ENCODE measurements around the gene SCN2A. TPM values are rescaled to one million over a fixed set of nuclear protein-coding genes. Genes with fewer than 3 reads are reported as not detected.
"Not testable (repeated sequence)": the region's sequence is repeated elsewhere in the genome, so short reads cannot be mapped to it uniquely, and the experiment has no call there.

The SCN2A gene
- total RNA-seq, 2 donors from 2014 or later, result 0.07 TPM; not detected in 1

GRCh38 chr2:165305391-165306096 is 66.3 kb downstream of the SCN2A start:
- ATAC-seq (no peak), DNase-seq (no peak)
- H3K27me3 Mint-ChIP-seq, result peaks cover 12% of the 10 kb centered on the region
- no peaks in the 10 kb centered on the region for H3K36me3 Mint-ChIP-seq (ENCODE audit: low read depth)
- H3K4me1 Mint-ChIP-seq, result no peaks in the 10 kb centered on the region
- H3K9me3 ChIP-seq (ENCODE audit: control insufficient read depth, low read length, poor library complexity, severe bottlenecking), result no peaks in the 10 kb centered on the region
- no peak overlapping the region for H3K27ac Mint-ChIP-seq
- H3K4me3 Mint-ChIP-seq, result no peak overlapping the region

GRCh38 chr2:165307317-165307716 is 68.1 kb downstream of the SCN2A start:
- Mint-ChIP-seq H3K27ac (no peak overlapping the region), H3K4me1 (no peaks in the 10 kb centered on the region), H3K36me3 (ENCODE audit: low read depth) (no peaks in the 10 kb centered on the region), H3K4me3 (no peak overlapping the region), H3K27me3 (peaks cover 16% of the 10 kb centered on the region)
- H3K9me3 ChIP-seq (ENCODE audit: control insufficient read depth, low read length, poor library complexity, severe bottlenecking), result no peaks in the 10 kb centered on the region
- no peak for ATAC-seq
- no peak for DNase-seq

GRCh38 chr2:165311949-165312348 is 72.7 kb downstream of the SCN2A start:
- DNase-seq, result no peak
- H3K27me3 Mint-ChIP-seq, result peaks cover 4% of the 10 kb centered on the region
- no peaks in the 10 kb centered on the region for H3K9me3 ChIP-seq (ENCODE audit: control insufficient read depth, low read length, poor library complexity, severe bottlenecking)
- peaks cover 7% of the 10 kb centered on the region for H3K4me1 Mint-ChIP-seq
- H3K4me3 Mint-ChIP-seq, result no peak overlapping the region
- ATAC-seq, result no peak
- no peak overlapping the region for H3K27ac Mint-ChIP-seq
- H3K36me3 Mint-ChIP-seq (ENCODE audit: low read depth), result no peaks in the 10 kb centered on the region

- peaks cover 7% of the 10 kb centered on the region for H3K4me1 Mint-ChIP-seq
- no peak overlapping the region for H3K4me3 Mint-ChIP-seq
- DNase-seq (no peak), ATAC-seq (no peak)
- H3K27me3 Mint-ChIP-seq, result peaks cover 4% of the 10 kb centered on the region
- no peaks in the 10 kb centered on the region for H3K9me3 ChIP-seq (ENCODE audit: control insufficient read depth, low read length, poor library complexity, severe bottlenecking)
- H3K27ac Mint-ChIP-seq, result no peak overlapping the region
- H3K36me3 Mint-ChIP-seq (ENCODE audit: low read depth), result no peaks in the 10 kb centered on the region
Observed at GRCh38 chr2:165312999-165313398, 73.8 kb downstream of the SCN2A start.

- peaks cover 7% of the 10 kb centered on the region for H3K4me1 Mint-ChIP-seq
- H3K27me3 Mint-ChIP-seq, result peaks cover 4% of the 10 kb centered on the region
- no peak overlapping the region for H3K4me3 Mint-ChIP-seq
- H3K9me3 ChIP-seq (ENCODE audit: control insufficient read depth, low read length, poor library complexity, severe bottlenecking), result no peaks in the 10 kb centered on the region
- H3K36me3 Mint-ChIP-seq (ENCODE audit: low read depth), result no peaks in the 10 kb centered on the region
- no peak for ATAC-seq
- no peak overlapping the region for H3K27ac Mint-ChIP-seq
- no peak for DNase-seq
Observed at GRCh38 chr2:165313509-165313908, 74.3 kb downstream of the SCN2A start.

- Mint-ChIP-seq H3K27ac (peak overlapping the region; percentile 63), H3K27me3 (peaks cover 2% of the 10 kb centered on the region), H3K4me1 (peaks cover 10% of the 10 kb centered on the region), H3K4me3 (peak overlapping the region; percentile 82), H3K36me3 (ENCODE audit: low read depth) (no peaks in the 10 kb centered on the region)
- DNase-seq (no peak), ATAC-seq (peak; percentile 73)
- no peaks in the 10 kb centered on the region for H3K9me3 ChIP-seq (ENCODE audit: control insufficient read depth, low read length, poor library complexity, severe bottlenecking)
Observed at GRCh38 chr2:165328272-165328671, 89.1 kb downstream of the SCN2A start.

- not testable (repeated sequence) for H3K9me3 ChIP-seq (ENCODE audit: control insufficient read depth, low read length, poor library complexity, severe bottlenecking); H3K4me1 Mint-ChIP-seq; ATAC-seq; H3K27ac Mint-ChIP-seq; H3K4me3 Mint-ChIP-seq; DNase-seq; H3K27me3 Mint-ChIP-seq; H3K36me3 Mint-ChIP-seq (ENCODE audit: low read depth)
Observed at GRCh38 chr2:165344276-165344675, 105.1 kb downstream of the SCN2A start.

GRCh38 chr2:165348441-165348840 is 109.2 kb downstream of the SCN2A start:
- Mint-ChIP-seq H3K27ac (no peak overlapping the region), H3K4me1 (no peaks in the 10 kb centered on the region), H3K27me3 (no peaks in the 10 kb centered on the region), H3K4me3 (no peak overlapping the region), H3K36me3 (ENCODE audit: low read depth) (no peaks in the 10 kb centered on the region)
- H3K9me3 ChIP-seq (ENCODE audit: control insufficient read depth, low read length, poor library complexity, severe bottlenecking), result no peaks in the 10 kb centered on the region
- ATAC-seq (no peak), DNase-seq (no peak)

- ATAC-seq, result no peak
Observed at GRCh38 chr2:165349181-165349580, 110.0 kb downstream of the SCN2A start.

GRCh38 chr2:165357758-165358157 is 118.5 kb downstream of the SCN2A start:
- no peak for DNase-seq
- H3K36me3 Mint-ChIP-seq (ENCODE audit: low read depth), result peaks cover 2% of the 10 kb centered on the region
- H3K27ac Mint-ChIP-seq, result no peak overlapping the region
- no peaks in the 10 kb centered on the region for H3K9me3 ChIP-seq (ENCODE audit: control insufficient read depth, low read length, poor library complexity, severe bottlenecking)
- H3K4me1 Mint-ChIP-seq, result no peaks in the 10 kb centered on the region
- no peak overlapping the region for H3K4me3 Mint-ChIP-seq
- no peak for ATAC-seq
- no peaks in the 10 kb centered on the region for H3K27me3 Mint-ChIP-seq

More at GRCh38 chr2:165349181-165349580, 110.0 kb downstream of the SCN2A start:
- Mint-ChIP-seq H3K36me3 (ENCODE audit: low read depth) (no peaks in the 10 kb centered on the region), H3K4me3 (no peak overlapping the region), H3K4me1 (no peaks in the 10 kb centered on the region), H3K27ac (no peak overlapping the region), H3K27me3 (no peaks in the 10 kb centered on the region)
- H3K9me3 ChIP-seq (ENCODE audit: control insufficient read depth, low read length, poor library complexity, severe bottlenecking), result no peaks in the 10 kb centered on the region
- no peak for DNase-seq

- Mint-ChIP-seq H3K4me1 (no peaks in the 10 kb centered on the region), H3K27ac (no peak overlapping the region), H3K36me3 (ENCODE audit: low read depth) (no peaks in the 10 kb centered on the region), H3K27me3 (no peaks in the 10 kb centered on the region), H3K4me3 (no peak overlapping the region)
- DNase-seq (no peak), ATAC-seq (no peak)
- no peaks in the 10 kb centered on the region for H3K9me3 ChIP-seq (ENCODE audit: control insufficient read depth, low read length, poor library complexity, severe bottlenecking)
Observed at GRCh38 chr2:165361514-165361913, 122.3 kb downstream of the SCN2A start.

- ATAC-seq (no peak), DNase-seq (no peak)
- Mint-ChIP-seq H3K4me1 (no peaks in the 10 kb centered on the region), H3K27me3 (peaks cover 10% of the 10 kb centered on the region), H3K36me3 (ENCODE audit: low read depth) (no peaks in the 10 kb centered on the region), H3K4me3 (no peak overlapping the region), H3K27ac (no peak overlapping the region)
- no peaks in the 10 kb centered on the region for H3K9me3 ChIP-seq (ENCODE audit: control insufficient read depth, low read length, poor library complexity, severe bottlenecking)
Observed at GRCh38 chr2:165369131-165369897, 130.1 kb downstream of the SCN2A start.

- no peaks in the 10 kb centered on the region for H3K9me3 ChIP-seq (ENCODE audit: control insufficient read depth, low read length, poor library complexity, severe bottlenecking)
- peaks cover 10% of the 10 kb centered on the region for H3K27me3 Mint-ChIP-seq
- H3K4me1 Mint-ChIP-seq, result no peaks in the 10 kb centered on the region
- H3K4me3 Mint-ChIP-seq, result no peak overlapping the region
- H3K36me3 Mint-ChIP-seq (ENCODE audit: low read depth), result no peaks in the 10 kb centered on the region
- ATAC-seq (no peak), DNase-seq (no peak)
- no peak overlapping the region for H3K27ac Mint-ChIP-seq
Observed at GRCh38 chr2:165369898-165370296, 130.7 kb downstream of the SCN2A start.

- peaks cover 14% of the 10 kb centered on the region for H3K27me3 Mint-ChIP-seq
- no peak overlapping the region for H3K4me3 Mint-ChIP-seq
- DNase-seq (no peak), ATAC-seq (no peak)
- H3K4me1 Mint-ChIP-seq, result no peaks in the 10 kb centered on the region
- no peaks in the 10 kb centered on the region for H3K9me3 ChIP-seq (ENCODE audit: control insufficient read depth, low read length, poor library complexity, severe bottlenecking)
- H3K36me3 Mint-ChIP-seq (ENCODE audit: low read depth), result no peaks in the 10 kb centered on the region
- H3K27ac Mint-ChIP-seq, result no peak overlapping the region
Observed at GRCh38 chr2:165371356-165371755, 132.1 kb downstream of the SCN2A start.

Data from T-helper 17 cell (primary cell).